Dermis blood vessel endothelial cell (primary cell): Measurements from ENCODE around the gene IMPDH1. TPM values are rescaled to one million over a fixed set of nuclear protein-coding genes. Genes with fewer than 3 reads are reported as not detected.

Experiments used
- DNase-seq: peaks from one replicate; pipeline ENCODE4 v3.0.0; 2010
- total RNA-seq: library from RNA; depleted of rRNA; stranded (reverse); fragments of >200 nt; gene quantifications from 2 replicates; pipeline ENCODE4 v1.2.3, GENCODE V29; 2014

IMPDH1 gene
- total RNA-seq, 1 donor from 2014 or later: 59.6 TPM

- no peak for DNase-seq
These were observed 24.9 kb upstream of the IMPDH1 start for GRCh38 chr7:128434413-128435326.

GRCh38 chr7:128431754-128432153 lies 22.0 kb upstream of the IMPDH1 start:
- no peak for DNase-seq

- DNase-seq: no peak
These were observed 21.4 kb upstream of the IMPDH1 start for GRCh38 chr7:128431221-128431620.

- DNase-seq: no peak
These were observed 20.4 kb upstream of the IMPDH1 start for GRCh38 chr7:128430207-128430606.

- peak; percentile 77 for DNase-seq
These were observed 17.6 kb upstream of the IMPDH1 start for GRCh38 chr7:128427289-128427891.

DNA sequence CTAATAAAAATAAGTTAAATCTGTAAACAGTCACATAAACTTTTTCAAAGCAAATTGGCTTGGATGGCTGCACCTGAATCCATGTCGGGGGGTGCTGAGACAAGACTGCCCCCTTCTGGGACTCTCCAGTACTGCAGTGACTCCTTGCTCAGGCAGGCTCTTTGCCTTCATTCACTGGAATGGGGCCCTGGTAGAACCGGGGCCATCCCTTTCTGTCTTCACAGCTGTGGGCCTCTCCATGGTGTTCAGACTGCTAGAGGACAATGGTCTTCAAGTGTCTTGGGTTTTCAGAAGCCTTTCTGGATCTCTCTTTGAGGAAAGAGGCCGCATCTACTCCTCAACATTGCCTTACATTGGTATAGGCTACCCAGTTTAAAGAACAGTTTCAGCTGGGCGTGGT lies 16.1 kb upstream of the IMPDH1 start:
- peak; percentile 83 for DNase-seq

DNA sequence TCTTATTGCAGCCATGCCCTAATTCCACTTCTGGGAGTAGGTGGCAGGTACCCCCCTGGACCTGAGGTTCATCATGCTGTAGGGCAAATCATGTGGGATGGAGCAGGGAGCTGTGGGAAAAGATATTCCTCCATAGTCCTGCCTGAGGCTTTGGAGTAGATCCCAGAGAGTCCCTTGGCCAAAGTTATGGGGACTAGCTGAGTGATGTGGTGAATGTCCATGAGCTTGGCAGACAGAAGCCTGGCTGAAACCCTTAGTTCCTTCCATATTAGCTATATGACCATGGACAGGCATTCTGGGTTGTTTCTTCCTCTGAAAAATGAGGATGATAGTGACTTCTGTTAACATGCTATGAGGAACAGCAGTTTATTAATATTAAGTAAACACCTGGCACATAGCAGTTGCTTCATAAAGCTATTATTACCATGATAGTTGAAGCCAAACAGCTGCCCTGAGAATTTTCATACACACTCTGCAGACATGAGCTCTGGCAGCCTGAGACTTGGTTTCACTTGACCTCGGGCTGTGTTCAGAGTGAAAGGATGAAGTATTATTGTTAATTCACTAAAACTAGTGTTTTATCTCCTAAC lies 15.0 kb upstream of the IMPDH1 start:
- no peak for DNase-seq

- no peak for DNase-seq
These were observed 13.1 kb upstream of the IMPDH1 start for GRCh38 chr7:128422842-128423241.

- DNase-seq: no peak
These were observed 12.3 kb upstream of the IMPDH1 start for GRCh38 chr7:128422037-128422436.

GRCh38 chr7:128421384-128421783 lies 11.6 kb upstream of the IMPDH1 start:
- no peak for DNase-seq

GRCh38 chr7:128420773-128421172 lies 11.0 kb upstream of the IMPDH1 start:
- no peak for DNase-seq

DNA sequence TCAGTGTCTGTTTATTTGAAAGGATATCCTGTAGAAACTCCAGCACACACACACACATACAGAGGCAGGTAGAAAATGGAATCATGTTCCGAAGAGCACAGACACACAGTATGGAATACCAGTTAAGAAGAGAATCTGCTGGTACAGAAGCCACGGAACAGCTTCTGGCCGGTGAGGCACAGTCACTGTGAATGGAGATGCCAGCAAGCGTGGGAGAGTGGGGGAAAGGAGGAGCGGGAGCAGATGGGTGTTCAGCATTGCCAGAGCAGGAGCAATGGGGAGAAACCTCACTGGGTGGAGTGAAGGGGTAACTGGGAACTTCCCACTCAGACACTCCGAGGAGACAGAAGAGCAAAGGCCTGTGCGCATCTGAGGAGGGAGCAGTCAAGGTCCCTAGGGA lies 9.5 kb upstream of the IMPDH1 start:
- DNase-seq: no peak

DNA sequence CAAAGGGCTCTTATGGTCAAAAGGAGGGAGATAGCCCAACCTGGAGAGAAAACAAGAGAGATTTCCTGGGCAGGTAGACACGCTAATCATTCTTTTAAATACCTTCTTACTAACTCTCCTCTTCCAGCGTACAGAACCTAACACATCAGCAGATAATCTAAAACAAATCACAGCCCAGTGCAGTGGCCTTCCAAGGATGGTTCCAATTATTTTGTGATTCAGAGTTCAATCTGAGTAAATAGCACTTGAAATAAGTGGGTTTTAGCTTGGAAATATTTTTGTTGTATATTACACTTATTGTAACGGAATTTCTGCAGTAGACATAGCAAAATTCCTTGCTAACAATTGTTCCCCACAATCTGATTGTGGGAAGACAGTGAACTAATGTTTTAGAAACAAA lies 7.3 kb upstream of the IMPDH1 start:
- DNase-seq: no peak

DNA sequence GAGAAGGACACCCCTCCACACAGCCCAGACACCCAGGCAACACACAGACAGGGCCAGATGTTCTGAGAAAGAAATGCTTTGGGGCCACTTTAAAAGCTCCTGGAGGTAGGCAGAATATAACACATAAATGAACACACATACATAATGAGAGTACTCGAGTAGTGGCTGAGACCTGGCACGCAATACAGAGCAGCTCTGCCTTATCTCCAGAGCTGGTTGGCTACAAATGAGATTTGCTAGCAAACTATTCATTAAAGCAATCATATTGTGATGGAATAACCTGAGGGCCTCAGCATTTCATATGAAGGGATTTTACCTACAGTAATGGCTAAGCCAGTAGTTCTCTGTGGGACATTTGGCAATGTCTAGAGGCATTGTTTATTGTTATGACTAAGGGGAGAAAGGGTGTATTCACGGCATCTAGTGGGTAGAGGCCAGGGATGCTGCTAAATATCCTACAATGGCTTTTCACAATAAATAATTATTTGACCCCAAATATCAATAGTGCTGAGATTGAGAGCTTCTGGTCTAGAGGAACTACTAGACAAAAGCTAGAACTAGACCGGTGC lies 5.5 kb upstream of the IMPDH1 start:
- no peak for DNase-seq

DNA sequence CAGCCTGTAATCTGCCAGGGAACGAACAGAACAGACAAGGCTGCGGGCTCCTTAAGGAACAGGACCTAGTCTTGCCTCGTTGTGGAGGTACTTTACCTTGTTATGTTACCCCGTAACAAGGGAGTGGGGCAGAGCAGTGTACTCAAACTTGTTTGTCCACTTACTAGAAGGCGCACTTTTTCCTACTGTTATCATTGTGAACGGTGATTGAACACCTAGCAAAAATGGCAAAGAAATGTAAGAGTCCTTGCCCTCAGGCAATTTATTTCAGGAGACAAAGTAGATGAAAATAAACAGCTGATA lies 620 bp upstream of the IMPDH1 start:
- no peak for DNase-seq

DNA sequence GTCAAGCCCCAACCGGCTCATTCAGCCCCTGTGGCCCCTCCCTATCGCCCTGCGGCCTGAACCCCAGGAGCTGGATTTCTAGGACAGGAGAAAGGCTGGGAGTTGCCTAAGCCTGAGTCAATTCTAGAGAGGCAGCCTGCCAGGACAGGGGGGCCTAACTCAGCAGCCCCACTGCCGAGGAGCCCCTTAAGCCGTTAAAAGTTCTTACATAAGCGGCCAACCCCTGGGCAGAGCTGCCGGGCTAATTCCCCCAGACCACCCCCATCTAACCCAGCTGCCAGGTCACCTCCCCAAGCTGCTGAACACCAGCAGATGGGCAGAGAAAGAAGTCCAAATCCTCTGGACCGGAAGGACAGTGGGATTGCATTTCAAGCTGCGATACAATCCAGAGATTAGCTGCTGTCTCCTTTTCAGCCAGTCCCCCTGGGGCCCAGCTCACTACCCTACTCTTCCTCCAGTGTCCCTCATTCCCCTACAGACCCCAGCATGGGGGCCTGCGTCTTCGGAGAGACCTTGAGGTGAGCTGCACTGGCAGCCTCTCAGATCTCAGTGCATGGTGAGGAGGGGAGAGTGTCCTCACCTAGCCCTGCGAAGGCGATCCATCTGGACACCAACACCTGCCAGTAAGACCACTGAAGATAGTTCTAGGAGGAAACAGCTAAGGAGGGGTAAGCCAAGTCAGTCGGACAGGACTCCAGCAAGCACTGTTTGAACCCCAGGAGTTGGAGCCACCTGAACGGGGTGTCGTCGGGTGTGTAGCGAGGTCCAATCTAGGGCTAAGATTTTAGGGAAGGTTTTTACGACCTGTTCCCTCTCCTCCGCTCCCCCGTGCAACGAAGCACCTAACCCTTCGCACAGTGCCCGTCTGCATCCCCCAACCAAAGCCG lies 830 bp downstream of the IMPDH1 start:
- no peak for DNase-seq

DNA sequence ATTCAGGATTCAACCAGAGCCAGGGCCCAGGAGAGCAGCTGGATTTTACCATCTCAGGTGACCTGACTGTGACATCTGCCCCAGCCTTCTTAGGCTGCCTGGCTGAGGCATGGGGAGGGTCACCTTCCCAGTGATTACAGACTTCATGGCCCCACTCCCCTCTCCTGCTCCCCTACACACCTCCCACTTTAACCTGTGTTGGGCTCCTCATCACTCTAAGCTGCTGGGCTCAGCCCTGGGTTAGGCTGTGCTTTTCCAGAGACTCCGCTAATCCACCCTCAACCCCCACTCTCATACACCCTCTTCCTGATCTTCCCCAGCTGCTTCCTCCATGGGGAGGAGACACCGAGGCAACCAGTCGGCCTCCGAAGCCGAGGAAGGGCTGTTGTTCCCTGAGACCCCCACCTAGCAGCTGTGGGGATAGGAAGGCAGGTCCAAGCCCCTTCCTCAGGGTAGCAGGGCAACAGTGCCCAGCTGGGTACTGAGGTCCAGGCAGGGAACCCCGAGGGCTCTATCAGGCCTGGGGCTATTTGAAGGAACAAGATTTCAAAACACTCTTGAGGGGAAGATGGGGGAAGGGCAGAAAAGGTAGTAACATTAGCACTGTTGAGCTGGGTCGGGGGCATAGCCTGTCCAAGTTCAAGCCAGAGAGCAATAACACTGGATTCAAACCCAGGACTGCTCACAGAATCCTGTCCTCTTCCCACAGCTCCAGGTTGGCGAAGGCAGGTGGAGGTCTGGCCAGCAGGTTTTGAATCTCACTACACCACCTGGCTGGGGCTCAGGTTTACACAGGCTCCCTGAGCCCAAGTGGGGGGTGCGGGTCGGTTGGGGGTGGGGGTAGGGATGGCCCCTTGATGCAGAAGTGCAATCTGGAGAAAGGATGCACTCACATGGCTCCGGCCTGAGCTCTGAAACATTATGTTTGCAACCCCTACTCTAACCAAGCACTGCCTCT lies 1.8 kb downstream of the IMPDH1 start:
- DNase-seq: peak; percentile 41

DNA sequence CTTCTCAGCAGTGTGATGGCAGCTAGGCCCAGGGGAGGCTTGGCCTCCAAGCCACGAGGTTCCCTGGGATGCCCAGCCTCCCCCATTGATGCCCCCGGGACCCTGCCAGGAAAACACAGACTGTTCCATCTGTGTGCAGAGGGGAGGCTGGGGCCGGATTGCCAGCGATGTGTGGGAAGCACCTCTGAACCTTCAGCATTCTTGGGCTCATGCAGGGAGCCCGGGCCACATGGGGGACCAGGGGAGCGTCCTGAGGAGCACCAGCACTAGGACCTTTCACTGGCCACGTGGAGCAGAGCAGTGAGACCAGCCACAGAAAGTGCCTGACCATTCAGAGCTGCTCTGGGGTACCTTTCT lies 2.6 kb downstream of the IMPDH1 start:
- no peak for DNase-seq

DNA sequence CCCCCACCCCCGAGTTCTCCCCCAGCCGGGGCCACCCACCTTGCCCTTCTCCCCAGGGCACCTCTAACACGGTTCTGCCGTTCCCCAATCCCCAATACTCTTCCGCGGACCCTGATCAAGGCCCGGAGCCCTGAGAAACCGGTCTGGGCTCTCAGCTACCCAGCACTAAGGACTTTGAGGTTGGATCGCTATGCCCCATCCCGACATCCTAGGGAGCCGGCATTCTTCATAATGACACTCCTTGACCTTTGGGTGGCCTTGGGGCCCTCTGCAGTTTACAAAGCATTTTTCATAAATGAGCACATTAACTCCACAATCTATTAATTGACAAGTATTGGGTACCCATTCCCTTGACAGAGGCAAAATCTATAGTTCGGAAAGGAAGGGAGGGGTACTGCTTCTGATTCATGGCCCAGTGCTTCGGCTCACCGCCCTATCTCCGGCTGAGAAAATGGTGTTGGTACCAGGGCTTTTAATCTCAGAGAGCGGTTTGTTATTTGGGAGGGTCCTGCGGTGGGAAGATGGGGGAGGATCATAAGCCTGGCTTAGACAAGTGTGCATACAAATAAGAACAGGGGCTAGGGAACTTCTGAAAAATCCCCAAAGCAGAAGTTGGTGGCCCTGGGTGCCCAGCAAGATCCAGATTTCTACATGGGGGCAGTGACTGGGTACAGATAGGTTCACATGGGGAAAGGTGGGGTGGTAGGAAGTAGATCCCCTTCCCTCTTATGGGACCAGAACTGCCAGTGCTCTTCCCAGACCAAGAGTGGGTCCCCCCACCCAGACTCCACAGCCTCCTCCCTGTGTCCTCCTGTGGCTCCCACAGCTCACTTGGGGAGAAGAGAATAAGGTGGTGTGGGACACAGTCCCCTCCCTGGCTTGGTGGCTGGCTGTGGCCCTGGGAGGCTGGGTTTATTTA lies 3.2 kb downstream of the IMPDH1 start:
- DNase-seq: no peak
